Naive B cell (primary cell): ENCODE results near the gene METTL26. TPM values are rescaled to one million over a fixed set of nuclear protein-coding genes. Genes with fewer than 3 reads are reported as not detected.

Source experiments
- ATAC-seq, 2 donors: fragments of 150-1000 bp; cut with Tn5 transposase; 2 replicates each; pipeline ENCODE4 v1.10.0; 2021; ENCODE audit warnings: low read depth in 2 of 2, mild to moderate bottlenecking in 2 of 2, moderate library complexity in 2 of 2
- DNase-seq: peaks from one replicate; pipeline ENCODE4 v3.0.0; 2022
- H3K27ac Mint-ChIP-seq, 6 donors: one replicate each; pipeline ENCODE4 v1.8.0; 2020 to 2022; ENCODE audit warnings: mild to moderate bottlenecking in 6 of 6, mixed read lengths in 6 of 6, moderate library complexity in 5 of 6, inconsistent platforms in 2 of 6
- H3K27me3 Mint-ChIP-seq, 3 donors: one replicate each; pipeline ENCODE4 v1.8.0; 2021 to 2022; ENCODE audit warnings: mixed read lengths in 3 of 3, mild to moderate bottlenecking in 1 of 3
- H3K36me3 Mint-ChIP-seq, 2 donors: one replicate each; pipeline ENCODE4 v1.8.0; 2020 to 2022; ENCODE audit warnings: mixed read lengths in 2 of 2, inconsistent platforms in 1 of 2, mild to moderate bottlenecking in 1 of 2
- H3K4me1 Mint-ChIP-seq, 3 donors: one replicate each; pipeline ENCODE4 v1.8.0; 2020 to 2022; ENCODE audit warnings: mixed read lengths in 3 of 3, inconsistent platforms in 1 of 3, mild to moderate bottlenecking in 1 of 3, moderate library complexity in 1 of 3
- H3K4me3 Mint-ChIP-seq, 8 donors: one replicate each; pipeline ENCODE4 v1.8.0; 2020 to 2022; ENCODE audit warnings: mild to moderate bottlenecking in 8 of 8, mixed read lengths in 8 of 8, moderate library complexity in 8 of 8, inconsistent platforms in 2 of 8
- H3K9me3 Mint-ChIP-seq, 7 donors: one replicate each; pipeline ENCODE4 v1.8.0; 2020 to 2022; ENCODE audit warnings: mixed read lengths in 7 of 7, mild to moderate bottlenecking in 5 of 7, inconsistent platforms in 2 of 7, moderate library complexity in 1 of 7
- polyA plus RNA-seq, 6 donors: library from polyadenylated mRNA; unstranded; fragments of 300-500 nt; fragmentation: Illumina TruSeq; gene quantifications; one replicate each; pipeline ENCODE4 v1.2.3, GENCODE V29; 2021; ENCODE audit warnings: low read depth in 6 of 6

Gene METTL26
- polyA plus RNA-seq, 6 donors from 2014 or later: 66.3 to 87.6 (median 84.9) TPM

GRCh38 chr16:645852-646678 is 10.0 kb upstream of the METTL26 start:
- Mint-ChIP-seq H3K27me3 (no peaks in the 10 kb centered on the region), H3K9me3 (no peaks in the 10 kb centered on the region), H3K36me3 (no peaks in the 10 kb centered on the region), H3K4me3 (peak overlapping the region in 1 of 8 donors; percentile 43), H3K27ac (no peak overlapping the region), H3K4me1 (peaks cover 0 to 21% (median 13%) of the 10 kb centered on the region in 3 donors)
- no peak for DNase-seq
- ATAC-seq: no peak

DNA sequence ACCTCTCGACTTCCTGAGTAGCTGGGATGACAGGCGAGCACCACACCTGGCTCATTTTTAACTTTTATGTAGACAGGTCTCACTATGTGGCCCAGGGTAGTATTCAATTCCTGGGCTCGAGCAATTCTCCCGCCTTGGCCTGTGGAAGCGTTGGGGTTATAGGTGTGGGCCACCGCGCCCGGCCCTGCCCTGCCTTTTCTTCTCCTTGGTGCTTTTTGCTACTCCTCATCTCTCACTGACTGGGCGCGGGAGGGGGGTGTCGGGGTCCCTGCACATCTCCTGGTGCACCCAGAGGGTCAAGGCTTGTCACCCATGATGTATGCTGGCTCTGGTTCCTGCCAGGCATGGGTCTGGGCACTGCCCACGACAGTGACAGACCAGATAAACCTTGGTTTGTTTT is 8.5 kb upstream of the METTL26 start:
- Mint-ChIP-seq H3K9me3 (no peaks in the 10 kb centered on the region), H3K4me1 (peaks cover 6 to 28% (median 13%) of the 10 kb centered on the region in 3 donors), H3K27me3 (no peaks in the 10 kb centered on the region), H3K36me3 (no peaks in the 10 kb centered on the region), H3K27ac (peak overlapping the region in 1 of 6 donors; percentile 65), H3K4me3 (peak overlapping the region in 5 of 8 donors; percentile 38 to 86 (median 71))
- ATAC-seq (no peak), DNase-seq (no peak)

DNA sequence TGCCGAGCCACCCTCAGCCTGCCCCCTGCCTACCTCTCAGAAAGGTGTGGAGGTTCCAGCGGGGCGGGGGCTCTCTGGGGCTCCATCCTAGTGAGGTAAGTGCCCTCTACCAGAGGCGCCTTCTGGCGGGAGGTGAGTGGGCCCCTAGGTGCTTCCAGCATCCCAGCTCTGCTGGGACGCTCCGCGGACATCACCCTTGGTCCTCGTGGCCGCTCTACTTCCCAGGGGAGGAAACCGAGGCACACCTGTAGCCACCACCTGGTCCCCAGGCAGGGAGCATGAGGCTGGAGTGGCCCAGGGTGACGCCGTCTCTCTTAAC is 6.9 kb upstream of the METTL26 start:
- DNase-seq (no peak), ATAC-seq (no peak)
- no peaks in the 10 kb centered on the region for H3K27me3 Mint-ChIP-seq
- peak overlapping the region; percentile 63 to 85 (median 75) for H3K4me3 Mint-ChIP-seq
- H3K9me3 Mint-ChIP-seq: no peaks in the 10 kb centered on the region
- H3K4me1 Mint-ChIP-seq: peaks cover 13 to 29% (median 19%) of the 10 kb centered on the region in 3 donors
- no peaks in the 10 kb centered on the region for H3K36me3 Mint-ChIP-seq
- no peak overlapping the region for H3K27ac Mint-ChIP-seq

DNA sequence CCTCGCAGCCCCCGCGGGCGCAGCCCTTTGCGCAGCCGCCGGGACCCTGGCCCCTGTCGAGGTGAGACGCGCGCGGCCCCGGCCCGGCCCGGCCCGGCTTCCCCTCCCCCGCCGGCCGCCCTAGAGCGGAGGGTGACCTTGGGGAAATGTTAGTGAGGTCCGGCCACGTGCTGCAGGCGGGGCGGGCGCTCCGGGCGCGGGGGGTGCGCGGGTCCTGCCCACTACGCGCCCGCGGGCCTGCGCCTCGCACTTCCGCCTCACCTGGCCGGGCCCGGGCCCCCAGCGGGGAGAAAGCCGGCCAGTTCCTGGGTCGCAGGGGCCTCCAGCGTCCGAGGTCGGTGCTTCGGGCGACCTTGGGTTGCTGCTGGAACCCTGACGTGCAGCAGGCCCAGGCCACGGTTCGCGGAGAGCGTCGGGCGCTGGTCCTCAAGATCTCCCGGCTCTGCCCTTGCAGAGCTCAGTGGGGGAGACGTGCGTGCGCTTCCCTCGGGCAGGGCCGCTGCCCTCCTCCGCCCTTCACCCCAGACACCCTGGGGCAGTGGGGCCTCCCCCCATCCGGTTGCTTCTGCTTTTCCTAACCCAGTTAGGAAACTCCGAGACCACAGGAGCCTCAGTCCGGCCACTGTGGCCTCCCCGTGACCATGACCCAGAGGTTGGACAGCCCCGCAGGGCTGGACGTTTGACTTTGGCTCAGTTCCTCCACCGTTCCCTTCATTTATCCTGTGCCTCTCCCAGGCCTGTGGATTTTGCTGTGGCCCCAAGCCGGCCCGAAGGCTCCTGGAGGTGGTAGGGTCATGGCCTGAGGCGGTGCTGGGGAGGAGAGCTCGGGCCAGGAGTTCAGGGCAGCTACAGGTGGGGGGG is 6.3 kb upstream of the METTL26 start:
- Mint-ChIP-seq H3K4me3 (peak overlapping the region; percentile 63 to 85 (median 75)), H3K27ac (peak overlapping the region in 1 of 6 donors; percentile 36), H3K4me1 (peaks cover 13 to 26% (median 25%) of the 10 kb centered on the region in 3 donors), H3K9me3 (no peaks in the 10 kb centered on the region), H3K27me3 (no peaks in the 10 kb centered on the region), H3K36me3 (no peaks in the 10 kb centered on the region)
- ATAC-seq (peak; percentile 40 to 49), DNase-seq (peak; percentile 27)

- Mint-ChIP-seq H3K4me3 (peak within 1 kb of the TSS; percentile 63 to 87 (median 75)), H3K27me3 (no peaks in the 10 kb centered on the region), H3K4me1 (peaks cover 13 to 29% (median 28%) of the 10 kb centered on the region in 3 donors), H3K36me3 (no peaks in the 10 kb centered on the region), H3K27ac (peak within 1 kb of the TSS in 3 of 6 donors; percentile 9 to 36 (median 24)), H3K9me3 (no peaks in the 10 kb centered on the region)
- ATAC-seq (peak; percentile 22 to 31), DNase-seq (peak; percentile 60)
These were observed 5.5 kb upstream of the METTL26 start, which contains the start of gene MCRIP2 for GRCh38 chr16:641326-642188. Gene MCRIP2 (plus strand): TSS chr16:641828. CDS start chr16:641992, 164 bp downstream.

DNA sequence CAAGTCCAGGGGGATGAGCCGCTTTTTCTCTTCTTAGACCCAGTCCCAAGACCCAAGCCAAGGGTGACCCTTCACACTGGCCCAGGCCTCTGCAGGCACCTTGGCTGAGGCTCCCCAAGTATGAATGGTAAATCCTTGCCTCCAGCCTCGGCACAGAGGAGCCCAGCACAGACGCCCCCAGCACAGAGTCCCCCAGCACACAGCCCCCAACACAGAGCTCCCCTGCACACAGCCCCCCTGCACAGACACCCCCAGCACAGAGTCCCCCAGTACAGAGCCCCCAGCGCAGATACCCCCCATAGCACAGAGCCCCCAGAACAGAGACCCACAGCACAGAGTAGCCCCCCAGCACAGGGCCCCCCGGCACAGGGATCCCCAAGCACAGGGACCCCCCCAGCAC is 4.5 kb upstream of the METTL26 start:
- H3K9me3 Mint-ChIP-seq: no peaks in the 10 kb centered on the region
- H3K4me1 Mint-ChIP-seq: peaks cover 13 to 32% (median 30%) of the 10 kb centered on the region in 3 donors
- H3K4me3 Mint-ChIP-seq: peak overlapping the region in 7 of 8 donors; percentile 45 to 87 (median 56)
- no peak for DNase-seq
- no peak for ATAC-seq
- H3K27me3 Mint-ChIP-seq: no peaks in the 10 kb centered on the region
- H3K36me3 Mint-ChIP-seq: no peaks in the 10 kb centered on the region
- peak overlapping the region in 2 of 6 donors; percentile 9 to 24 for H3K27ac Mint-ChIP-seq

DNA sequence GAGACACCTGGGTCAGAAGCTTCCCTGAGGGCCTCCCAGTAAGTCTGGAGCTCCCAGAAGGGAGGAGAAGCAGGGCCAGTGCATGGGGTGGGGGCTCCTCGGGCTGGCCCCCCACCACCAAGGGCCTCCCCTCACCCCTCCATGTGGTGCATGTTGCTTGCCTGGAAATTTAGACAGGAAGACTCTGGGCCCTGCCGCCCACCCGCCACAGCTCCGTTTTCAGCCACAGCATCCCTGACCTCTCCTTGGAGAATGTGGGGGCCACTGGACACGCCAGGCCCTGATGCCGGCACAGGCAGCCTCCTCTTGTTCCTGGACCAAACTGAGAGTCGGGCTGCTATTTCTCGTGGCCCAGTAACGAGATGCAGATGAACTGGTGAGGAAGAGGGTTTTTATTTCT is 2.7 kb upstream of the METTL26 start:
- Mint-ChIP-seq H3K4me3 (peak overlapping the region in 4 of 8 donors; percentile 4 to 80 (median 46)), H3K27me3 (no peaks in the 10 kb centered on the region), H3K4me1 (peaks cover 3 to 38% (median 28%) of the 10 kb centered on the region in 3 donors), H3K9me3 (no peaks in the 10 kb centered on the region), H3K27ac (no peak overlapping the region), H3K36me3 (no peaks in the 10 kb centered on the region)
- DNase-seq: no peak
- ATAC-seq: no peak

- Mint-ChIP-seq H3K4me3 (peak overlapping the region in 6 of 8 donors; percentile 43 to 95 (median 74)), H3K36me3 (no peaks in the 10 kb centered on the region), H3K27ac (peak overlapping the region in 2 of 6 donors; percentile 60 to 99), H3K4me1 (peaks cover 0 to 38% (median 24%) of the 10 kb centered on the region in 3 donors), H3K27me3 (no peaks in the 10 kb centered on the region), H3K9me3 (no peaks in the 10 kb centered on the region)
- DNase-seq: no peak
- no peak for ATAC-seq
These were observed 2.0 kb upstream of the METTL26 start for GRCh38 chr16:638034-638543.

DNA sequence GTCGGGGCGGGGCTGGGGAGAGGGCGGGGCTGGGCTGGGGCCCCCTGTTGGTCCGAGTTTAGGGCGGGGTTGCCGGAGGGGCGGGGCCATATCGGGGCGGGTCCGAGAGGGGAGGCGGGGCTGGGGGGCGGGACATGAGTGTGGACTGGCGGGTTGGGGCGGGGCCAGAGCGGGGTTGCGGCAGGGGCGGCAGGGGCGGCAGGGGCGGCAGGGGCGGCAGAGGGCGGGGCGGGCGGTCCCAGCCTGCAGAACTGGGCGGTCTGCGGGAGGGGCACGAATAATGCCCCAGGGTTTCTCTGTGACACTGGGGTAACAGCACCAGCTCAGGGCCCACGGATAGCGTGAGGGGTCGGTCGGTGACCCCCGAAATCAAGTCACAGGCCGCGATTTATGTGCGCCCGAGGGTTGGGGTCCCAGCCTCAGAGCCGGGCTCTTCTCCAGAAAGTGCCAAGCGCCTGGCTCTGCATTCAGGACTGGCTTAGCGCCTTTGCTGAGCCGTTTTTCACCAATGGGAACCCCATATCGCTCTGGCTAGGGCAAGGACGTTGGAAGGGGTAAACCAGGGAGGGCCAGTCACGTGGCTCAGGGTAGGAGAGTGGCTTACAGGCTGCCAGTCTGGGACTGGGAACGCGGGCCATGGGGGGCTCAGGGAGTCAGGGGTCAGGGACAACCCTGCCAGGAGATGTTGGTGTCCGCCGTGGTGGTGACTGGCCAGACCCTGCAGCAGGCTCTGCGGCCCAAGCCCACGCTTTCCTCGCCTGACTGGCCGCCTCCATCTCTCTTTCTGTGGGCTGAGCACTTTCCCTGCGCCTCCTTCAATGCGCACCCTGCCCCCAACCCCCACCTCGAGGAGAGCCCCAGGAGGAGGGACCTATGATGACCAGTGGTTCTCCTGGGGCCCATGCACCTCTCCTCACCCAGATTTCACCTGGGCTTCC is 1.2 kb upstream of the METTL26 start:
- no peaks in the 10 kb centered on the region for H3K9me3 Mint-ChIP-seq
- no peaks in the 10 kb centered on the region for H3K27me3 Mint-ChIP-seq
- H3K27ac Mint-ChIP-seq: peak overlapping the region; percentile 98 to 100 (median 99)
- ATAC-seq (peak; percentile 60 to 62), DNase-seq (no peak)
- H3K4me1 Mint-ChIP-seq: peaks cover 0 to 38% (median 22%) of the 10 kb centered on the region in 3 donors
- H3K36me3 Mint-ChIP-seq: no peaks in the 10 kb centered on the region
- peak overlapping the region; percentile 92 to 99 (median 96) for H3K4me3 Mint-ChIP-seq

- no peak for ATAC-seq
- no peak for DNase-seq
- H3K27ac Mint-ChIP-seq: peak overlapping the region in 1 of 6 donors; percentile 99
- peak overlapping the region; percentile 32 to 99 (median 94) for H3K4me3 Mint-ChIP-seq
- H3K9me3 Mint-ChIP-seq: no peaks in the 10 kb centered on the region
- peaks cover 0 to 38% (median 21%) of the 10 kb centered on the region in 3 donors for H3K4me1 Mint-ChIP-seq
- no peaks in the 10 kb centered on the region for H3K27me3 Mint-ChIP-seq
- no peaks in the 10 kb centered on the region for H3K36me3 Mint-ChIP-seq
These were observed 416 bp downstream of the METTL26 start for GRCh38 chr16:635573-636205.

- Mint-ChIP-seq H3K4me3 (peak overlapping the region; percentile 24 to 92 (median 70)), H3K36me3 (no peaks in the 10 kb centered on the region), H3K27me3 (no peaks in the 10 kb centered on the region), H3K4me1 (peaks cover 0 to 34% (median 16%) of the 10 kb centered on the region in 3 donors), H3K9me3 (no peaks in the 10 kb centered on the region), H3K27ac (no peak overlapping the region)
- DNase-seq (no peak), ATAC-seq (no peak)
These were observed 1.1 kb downstream of the METTL26 start for GRCh38 chr16:634996-635395.
